ENCODE results near the gene BNIP5. TPM values are rescaled to one million over a fixed set of nuclear protein-coding genes. Genes with fewer than 3 reads are reported as not detected.

The BNIP5 gene
- total RNA-seq, 2 experiments from 2014 or later: not detected

GRCh38 chr6:36280467-36280866 is 56.2 kb downstream of the BNIP5 start:
- H3K4me2 ChIP-seq (ENCODE audit: low read length): no peak overlapping the region
- POLR2A ChIA-PET: interaction anchor here (0.7 kb wide), 1 partner anchor 15 kb away, joined by 3 read pairs; no protein-coding TSS in a partner anchor
- no peaks in the 10 kb centered on the region for H4K20me1 ChIP-seq (ENCODE audit: insufficient read depth, low read length)
- no TSS peak for BruUV-seq (replicated peaks)
- no peak overlapping the region for H3K27ac ChIP-seq (ENCODE audit: low read depth, low read length, poor library complexity, severe bottlenecking)
- no peaks in the 10 kb centered on the region for H3K4me1 ChIP-seq (ENCODE audit: insufficient read depth, low read length, poor library complexity, severe bottlenecking)
- no peaks in the 10 kb centered on the region for H3K79me2 ChIP-seq (ENCODE audit: insufficient read depth, low read depth, low read length)
- no peak overlapping the region for H3K4me3 ChIP-seq (ENCODE audit: low read depth, low read length, poor library complexity, severe bottlenecking)
- TF ChIP-seq CTCF (conservative IDR thresholded peaks at IDR 0.05; ENCODE audit: low read length) (no peak), EZH2phosphoT487 (IDR thresholded peaks at IDR 0.05; ENCODE audit: borderline replicate concordance, low read depth, low read length) (no peak)
- no peak overlapping the region for H2AFZ ChIP-seq (ENCODE audit: low read length)
- CTCF ChIA-PET (ENCODE audit: unreplicated experiment): no interaction called here
- intact Hi-C loops (cut with micrococcal nuclease; ENCODE audit: unreplicated experiment): no loop called here
- no peaks in the 10 kb centered on the region for H3K36me3 ChIP-seq (ENCODE audit: insufficient read depth, low read length)
- no peaks in the 10 kb centered on the region for H3K9me3 ChIP-seq (ENCODE audit: low read length)
- no peak for DNase-seq (ENCODE audit: low spot score)
- H3K9me2 ChIP-seq (ENCODE audit: insufficient read depth, low read length): no peaks in the 10 kb centered on the region

- H3K79me2 ChIP-seq (ENCODE audit: insufficient read depth, low read depth, low read length): no peaks in the 10 kb centered on the region
- H3K9me3 ChIP-seq (ENCODE audit: low read length): no peaks in the 10 kb centered on the region
- H3K27ac ChIP-seq (ENCODE audit: low read depth, low read length, poor library complexity, severe bottlenecking): no peak overlapping the region
- no peak overlapping the region for H3K4me2 ChIP-seq (ENCODE audit: low read length)
- no peaks in the 10 kb centered on the region for H4K20me1 ChIP-seq (ENCODE audit: insufficient read depth, low read length)
- POLR2A ChIA-PET: no interaction called here
- H3K4me3 ChIP-seq (ENCODE audit: low read depth, low read length, poor library complexity, severe bottlenecking): no peak overlapping the region
- H3K36me3 ChIP-seq (ENCODE audit: insufficient read depth, low read length): no peaks in the 10 kb centered on the region
- H3K4me1 ChIP-seq (ENCODE audit: insufficient read depth, low read length, poor library complexity, severe bottlenecking): no peaks in the 10 kb centered on the region
- CTCF ChIA-PET (ENCODE audit: unreplicated experiment): no interaction called here
- TF ChIP-seq EZH2phosphoT487 (IDR thresholded peaks at IDR 0.05; ENCODE audit: borderline replicate concordance, low read depth, low read length) (no peak), CTCF (conservative IDR thresholded peaks at IDR 0.05; ENCODE audit: low read length) (no peak)
- no peak overlapping the region for H2AFZ ChIP-seq (ENCODE audit: low read length)
- intact Hi-C loops (cut with micrococcal nuclease; ENCODE audit: unreplicated experiment): no loop called here
- no TSS peak for BruUV-seq (replicated peaks)
- no peak for DNase-seq (ENCODE audit: low spot score)
- H3K9me2 ChIP-seq (ENCODE audit: insufficient read depth, low read length): no peaks in the 10 kb centered on the region
Measured at GRCh38 chr6:36277946-36278470, 58.7 kb downstream of the BNIP5 start.

- no peaks in the 10 kb centered on the region for H4K20me1 ChIP-seq (ENCODE audit: insufficient read depth, low read length)
- TF ChIP-seq EZH2phosphoT487 (IDR thresholded peaks at IDR 0.05; ENCODE audit: borderline replicate concordance, low read depth, low read length): no peak
- no peak for TF ChIP-seq CTCF (conservative IDR thresholded peaks at IDR 0.05; ENCODE audit: low read length)
- DNase-seq (ENCODE audit: low spot score): no peak
- no TSS peak for BruUV-seq (replicated peaks)
- H3K9me2 ChIP-seq (ENCODE audit: insufficient read depth, low read length): no peaks in the 10 kb centered on the region
- POLR2A ChIA-PET: no interaction called here
- CTCF ChIA-PET (ENCODE audit: unreplicated experiment): interaction anchor here (0.7 kb wide), 1 partner anchor 82 kb away, joined by 3 read pairs; no protein-coding TSS in a partner anchor
- no peak overlapping the region for H2AFZ ChIP-seq (ENCODE audit: low read length)
- H3K4me1 ChIP-seq (ENCODE audit: insufficient read depth, low read length, poor library complexity, severe bottlenecking): no peaks in the 10 kb centered on the region
- no peaks in the 10 kb centered on the region for H3K9me3 ChIP-seq (ENCODE audit: low read length)
- no peak overlapping the region for H3K27ac ChIP-seq (ENCODE audit: low read depth, low read length, poor library complexity, severe bottlenecking)
- no peaks in the 10 kb centered on the region for H3K79me2 ChIP-seq (ENCODE audit: insufficient read depth, low read depth, low read length)
- intact Hi-C loops (cut with micrococcal nuclease; ENCODE audit: unreplicated experiment): no loop called here
- no peak overlapping the region for H3K4me3 ChIP-seq (ENCODE audit: low read depth, low read length, poor library complexity, severe bottlenecking)
- no peak overlapping the region for H3K4me2 ChIP-seq (ENCODE audit: low read length)
- H3K36me3 ChIP-seq (ENCODE audit: insufficient read depth, low read length): no peaks in the 10 kb centered on the region
Measured at GRCh38 chr6:36276581-36277536, 59.8 kb downstream of the BNIP5 start.
